GM10266 (cell line): ENCODE data around the gene YIPF4.

Experiments
- DNase-seq: peaks from one replicate; pipeline ENCODE4 v3.0.0; 2012; ENCODE audit errors: extremely low spot score
- CTCF ChIP-seq: IDR thresholded peaks from 2 replicates; pipeline ENCODE4 v1.5.1; 2012; ENCODE audit warnings: mild to moderate bottlenecking, low read depth; ENCODE audit not compliant: control insufficient read depth, insufficient read depth; ENCODE audit errors: missing control alignments

YIPF4 gene

GRCh38 chr2:32242331-32242730 is 35.4 kb upstream of the YIPF4 start:
- TF ChIP-seq CTCF = no peak
- no peak for DNase-seq

GRCh38 chr2:32246911-32247310 is 30.8 kb upstream of the YIPF4 start:
- TF ChIP-seq CTCF = no peak
- no peak for DNase-seq

- no peak for TF ChIP-seq CTCF
- DNase-seq = no peak
Observed at GRCh38 chr2:32248299-32248698, 29.4 kb upstream of the YIPF4 start.

- TF ChIP-seq CTCF = no peak
- DNase-seq = no peak
Observed at GRCh38 chr2:32249731-32250236, 27.9 kb upstream of the YIPF4 start.

GRCh38 chr2:32250290-32250689 is 27.4 kb upstream of the YIPF4 start:
- no peak for TF ChIP-seq CTCF
- DNase-seq = no peak

GRCh38 chr2:32258242-32258641 is 19.5 kb upstream of the YIPF4 start:
- DNase-seq = no peak
- no peak for TF ChIP-seq CTCF

GRCh38 chr2:32260376-32260775 is 17.3 kb upstream of the YIPF4 start:
- no peak for TF ChIP-seq CTCF
- DNase-seq = no peak
